ENCODE results near the gene LUC7L. TPM values are rescaled to one million over a fixed set of nuclear protein-coding genes. Genes with fewer than 3 reads are reported as not detected.

LUC7L gene
- total RNA-seq, 1 donor from 2014 or later = 231 TPM

DNA sequence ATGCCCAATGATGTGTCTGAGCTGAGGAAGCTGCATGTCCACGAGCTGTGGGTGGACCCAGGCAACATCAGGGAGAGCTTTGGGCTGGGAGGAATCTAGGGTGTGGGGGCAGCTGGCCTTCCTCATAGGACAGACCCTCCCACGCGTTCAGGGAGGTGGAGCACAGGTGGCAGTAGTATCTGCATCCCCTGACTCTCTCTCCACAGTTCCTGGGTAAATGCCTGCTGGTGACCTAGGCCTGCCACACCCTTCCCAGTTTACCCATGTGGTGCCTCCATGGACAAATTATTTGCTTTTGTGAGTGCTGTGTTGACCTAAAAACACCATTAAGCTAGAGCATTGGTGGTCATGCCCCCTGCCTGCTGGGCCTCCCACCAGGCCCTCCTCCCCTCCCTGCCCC, 60.2 kb downstream of the LUC7L start:
- H3K27me3 ChIP-seq = peaks cover 85% of the 10 kb centered on the region
- H3K4me3 Mint-ChIP-seq = no peak overlapping the region
- H3K9ac ChIP-seq = no peak overlapping the region
- no peak for DNase-seq (ENCODE audit: low spot score)
- H3K36me3 ChIP-seq = no peaks in the 10 kb centered on the region
- no peak overlapping the region for H3K4me3 ChIP-seq
- H3K36me3 Mint-ChIP-seq = peaks cover 3% of the 10 kb centered on the region
- H4K20me1 ChIP-seq (ENCODE audit: low read depth) = peaks cover 67% of the 10 kb centered on the region
- no peak overlapping the region for H3K27ac Mint-ChIP-seq
- H3K9me3 Mint-ChIP-seq = peaks cover 5% of the 10 kb centered on the region
- H3K79me2 ChIP-seq (ENCODE audit: low read depth) = no peaks in the 10 kb centered on the region
- H3K9me3 ChIP-seq (ENCODE audit: low read depth) = no peaks in the 10 kb centered on the region
- peaks cover 64% of the 10 kb centered on the region for H3K27me3 Mint-ChIP-seq (ENCODE audit: insufficient read depth, low read depth)
- no peak overlapping the region for H3K4me2 ChIP-seq
- no peak overlapping the region for H2AFZ ChIP-seq (replicated peaks)
- peaks cover 11% of the 10 kb centered on the region for H3K4me1 ChIP-seq
- peaks cover 3% of the 10 kb centered on the region for H3K4me1 Mint-ChIP-seq
- H3F3A ChIP-seq (ENCODE audit: low read depth) = peaks cover 10% of the 10 kb centered on the region
- TF ChIP-seq EZH2phosphoT487 (IDR thresholded peaks at IDR 0.05) = peak; percentile 41
- TF ChIP-seq CTCF (IDR thresholded peaks at IDR 0.05) = no peak
- no peak overlapping the region for H3K27ac ChIP-seq

- H3K9me3 Mint-ChIP-seq = peaks cover 5% of the 10 kb centered on the region
- Histone ChIP-seq H2AFZ (replicated peaks) (no peak overlapping the region), H3K4me3 (no peak overlapping the region), H3F3A (ENCODE audit: low read depth) (peaks cover 10% of the 10 kb centered on the region), H3K9ac (no peak overlapping the region), H3K27ac (no peak overlapping the region), H3K4me2 (no peak overlapping the region), H3K36me3 (no peaks in the 10 kb centered on the region), H3K27me3 (peaks cover 79% of the 10 kb centered on the region), H4K20me1 (ENCODE audit: low read depth) (peaks cover 63% of the 10 kb centered on the region), H3K4me1 (peaks cover 11% of the 10 kb centered on the region), H3K79me2 (ENCODE audit: low read depth) (no peaks in the 10 kb centered on the region), H3K9me3 (ENCODE audit: low read depth) (no peaks in the 10 kb centered on the region)
- H3K4me1 Mint-ChIP-seq = peaks cover 3% of the 10 kb centered on the region
- H3K36me3 Mint-ChIP-seq = peaks cover 3% of the 10 kb centered on the region
- peaks cover 62% of the 10 kb centered on the region for H3K27me3 Mint-ChIP-seq (ENCODE audit: insufficient read depth, low read depth)
- H3K4me3 Mint-ChIP-seq = no peak overlapping the region
- no peak overlapping the region for H3K27ac Mint-ChIP-seq
- TF ChIP-seq CTCF (IDR thresholded peaks at IDR 0.05) = no peak
- no peak for TF ChIP-seq EZH2 (IDR thresholded peaks at IDR 0.05)
- no peak for TF ChIP-seq EZH2phosphoT487 (IDR thresholded peaks at IDR 0.05)
- DNase-seq (ENCODE audit: low spot score) = no peak
Measured at GRCh38 chr16:168424-168823, 60.8 kb downstream of the LUC7L start.

DNA sequence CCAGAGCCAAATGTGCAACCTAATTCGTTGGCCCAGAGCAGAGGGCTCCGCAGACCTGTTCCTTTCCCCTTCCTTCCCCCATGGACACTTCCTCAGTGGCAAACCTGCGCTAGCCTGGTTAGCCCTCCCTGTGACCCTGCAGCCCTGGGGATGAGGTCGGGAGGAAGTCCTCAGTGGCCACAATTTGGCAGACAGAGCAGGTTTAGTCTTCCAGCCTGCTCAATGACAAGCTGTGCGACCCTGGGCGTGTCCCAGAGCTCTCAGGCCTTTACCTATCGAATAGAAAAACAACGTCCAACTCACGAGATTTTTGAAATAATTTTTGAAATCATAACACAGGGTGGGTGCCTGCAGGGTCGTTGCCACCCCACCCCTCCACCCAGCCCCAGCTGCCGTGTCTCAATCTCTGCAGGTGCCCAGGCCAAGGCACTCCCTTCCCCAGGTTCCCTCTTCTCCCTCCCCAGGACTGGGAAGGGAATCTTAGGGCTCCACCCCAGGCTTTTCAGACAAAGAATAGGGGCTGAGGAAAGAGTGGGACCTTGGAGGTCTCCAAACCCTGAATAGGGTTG, 62.0 kb downstream of the LUC7L start:
- Histone ChIP-seq H3K79me2 (ENCODE audit: low read depth) (no peaks in the 10 kb centered on the region), H3K4me3 (no peak overlapping the region), H2AFZ (replicated peaks) (no peak overlapping the region), H3K9ac (no peak overlapping the region), H3K27ac (no peak overlapping the region), H3K27me3 (peaks cover 84% of the 10 kb centered on the region), H4K20me1 (ENCODE audit: low read depth) (peaks cover 60% of the 10 kb centered on the region), H3F3A (ENCODE audit: low read depth) (peaks cover 10% of the 10 kb centered on the region), H3K4me2 (no peak overlapping the region), H3K4me1 (peaks cover 11% of the 10 kb centered on the region), H3K36me3 (no peaks in the 10 kb centered on the region), H3K9me3 (ENCODE audit: low read depth) (no peaks in the 10 kb centered on the region)
- Mint-ChIP-seq H3K4me1 (peaks cover 3% of the 10 kb centered on the region), H3K36me3 (peaks cover 3% of the 10 kb centered on the region), H3K9me3 (peaks cover 5% of the 10 kb centered on the region), H3K27ac (no peak overlapping the region), H3K27me3 (ENCODE audit: insufficient read depth, low read depth) (peaks cover 65% of the 10 kb centered on the region), H3K4me3 (no peak overlapping the region)
- no peak for DNase-seq (ENCODE audit: low spot score)
- TF ChIP-seq CTCF (IDR thresholded peaks at IDR 0.05) (no peak), EZH2phosphoT487 (IDR thresholded peaks at IDR 0.05) (no peak), EZH2 (IDR thresholded peaks at IDR 0.05) (no peak)
